ENCODE data around the gene STK32B.

STK32B gene

GRCh38 chr4:5266991-5267390 lies 215.7 kb downstream of the STK32B start:
- no peak overlapping the region for H3K9ac ChIP-seq (ENCODE audit: low read depth, low read length, poor library complexity, severe bottlenecking)
- TF ChIP-seq CTCF (conservative IDR thresholded peaks at IDR 0.05; ENCODE audit: low read length), result no peak
- no peak for TF ChIP-seq EZH2phosphoT487 (IDR thresholded peaks at IDR 0.05; ENCODE audit: borderline replicate concordance)
- no peaks in the 10 kb centered on the region for H3K9me2 ChIP-seq (replicated peaks; ENCODE audit: low read depth, low read length)

GRCh38 chr4:5267408-5267807 lies 216.1 kb downstream of the STK32B start:
- H4K20me1 ChIP-seq (ENCODE audit: insufficient read depth, low read length, poor library complexity, severe bottlenecking), result no peaks in the 10 kb centered on the region
- no peak overlapping the region for H2AFZ ChIP-seq (ENCODE audit: low read length)
- no peaks in the 10 kb centered on the region for H3K79me2 ChIP-seq (ENCODE audit: insufficient read depth, low read length)
- H3K27me3 ChIP-seq (ENCODE audit: insufficient read depth, low read length, poor library complexity, severe bottlenecking), result no peaks in the 10 kb centered on the region
- no peaks in the 10 kb centered on the region for H3K4me1 ChIP-seq (ENCODE audit: insufficient read depth, low read length, poor library complexity, severe bottlenecking)
- no peaks in the 10 kb centered on the region for H3F3A ChIP-seq (ENCODE audit: low read depth)
- no peaks in the 10 kb centered on the region for H3K36me3 ChIP-seq (ENCODE audit: insufficient read depth, low read length)
- no peaks in the 10 kb centered on the region for H3K9me3 ChIP-seq (ENCODE audit: insufficient read depth, low read depth, low read length)
- no peak for TF ChIP-seq EZH2phosphoT487 (IDR thresholded peaks at IDR 0.05; ENCODE audit: borderline replicate concordance)
- TF ChIP-seq CTCF (conservative IDR thresholded peaks at IDR 0.05; ENCODE audit: low read length), result no peak
- no peak overlapping the region for H3K4me3 ChIP-seq (ENCODE audit: low read length, poor library complexity, severe bottlenecking)
- H3K9me2 ChIP-seq (replicated peaks; ENCODE audit: low read depth, low read length), result no peaks in the 10 kb centered on the region
- H3K4me2 ChIP-seq (ENCODE audit: low read depth, low read length, poor library complexity, severe bottlenecking), result no peak overlapping the region
- H3K9ac ChIP-seq (ENCODE audit: low read depth, low read length, poor library complexity, severe bottlenecking), result no peak overlapping the region

More at GRCh38 chr4:5266991-5267390, 215.7 kb downstream of the STK32B start:
- Histone ChIP-seq H3K79me2 (ENCODE audit: insufficient read depth, low read length) (no peaks in the 10 kb centered on the region), H3K36me3 (ENCODE audit: insufficient read depth, low read length) (no peaks in the 10 kb centered on the region), H3K27me3 (ENCODE audit: insufficient read depth, low read length, poor library complexity, severe bottlenecking) (no peaks in the 10 kb centered on the region), H4K20me1 (ENCODE audit: insufficient read depth, low read length, poor library complexity, severe bottlenecking) (no peaks in the 10 kb centered on the region), H3F3A (ENCODE audit: low read depth) (no peaks in the 10 kb centered on the region), H3K4me3 (ENCODE audit: low read length, poor library complexity, severe bottlenecking) (no peak overlapping the region), H3K9me3 (ENCODE audit: insufficient read depth, low read depth, low read length) (no peaks in the 10 kb centered on the region), H2AFZ (ENCODE audit: low read length) (no peak overlapping the region), H3K4me2 (ENCODE audit: low read depth, low read length, poor library complexity, severe bottlenecking) (no peak overlapping the region), H3K4me1 (ENCODE audit: insufficient read depth, low read length, poor library complexity, severe bottlenecking) (no peaks in the 10 kb centered on the region)

GRCh38 chr4:5276475-5277075 lies 225.3 kb downstream of the STK32B start:
- Histone ChIP-seq H4K20me1 (ENCODE audit: insufficient read depth, low read length, poor library complexity, severe bottlenecking) (no peaks in the 10 kb centered on the region), H3K4me1 (ENCODE audit: insufficient read depth, low read length, poor library complexity, severe bottlenecking) (no peaks in the 10 kb centered on the region), H2AFZ (ENCODE audit: low read length) (no peak overlapping the region), H3K9me2 (replicated peaks; ENCODE audit: low read depth, low read length) (no peaks in the 10 kb centered on the region), H3K4me2 (ENCODE audit: low read depth, low read length, poor library complexity, severe bottlenecking) (no peak overlapping the region), H3K79me2 (ENCODE audit: insufficient read depth, low read length) (no peaks in the 10 kb centered on the region), H3K27me3 (ENCODE audit: insufficient read depth, low read length, poor library complexity, severe bottlenecking) (no peaks in the 10 kb centered on the region), H3F3A (ENCODE audit: low read depth) (no peaks in the 10 kb centered on the region), H3K36me3 (ENCODE audit: insufficient read depth, low read length) (no peaks in the 10 kb centered on the region), H3K9ac (ENCODE audit: low read depth, low read length, poor library complexity, severe bottlenecking) (no peak overlapping the region), H3K9me3 (ENCODE audit: insufficient read depth, low read depth, low read length) (no peaks in the 10 kb centered on the region), H3K4me3 (ENCODE audit: low read length, poor library complexity, severe bottlenecking) (no peak overlapping the region)
- TF ChIP-seq EZH2phosphoT487 (IDR thresholded peaks at IDR 0.05; ENCODE audit: borderline replicate concordance), result no peak
- no peak for TF ChIP-seq CTCF (conservative IDR thresholded peaks at IDR 0.05; ENCODE audit: low read length)

Data from Loucy (cell line).